Cardiac muscle cell (in vitro differentiated cells and primary cell): ENCODE measurements around the gene ARMC7. TPM values are rescaled to one million over a fixed set of nuclear protein-coding genes. Genes with fewer than 3 reads are reported as not detected.
A peak's percentile ranks its signal among the peaks of the same experiment; 100 is the strongest.
"Not testable (repeated sequence)": the region's sequence is repeated elsewhere in the genome, so short reads cannot be mapped to it uniquely, and the experiment has no call there.

Experiments
- DNase-seq, 2 donors: peaks; one replicate each; pipeline versions ENCODE4 v3.0.0 to v3.0.0-alpha.2; 2010 to 2017; ENCODE audit warnings: low read depth in 1 of 2, low spot score in 1 of 2
- H3K27ac ChIP-seq: fragments of 200-600 bp; sonication (generic); 2 replicates; pipeline ENCODE4 v1.5.1; 2016
- H3K27me3 ChIP-seq: fragments of 200-600 bp; sonication (generic); 2 replicates; pipeline ENCODE4 v1.6.0; 2016; ENCODE audit warnings: control low read depth
- H3K36me3 ChIP-seq: fragments of 200-600 bp; sonication (generic); 2 replicates; pipeline ENCODE4 v1.5.1; 2016; ENCODE audit warnings: control low read depth
- H3K4me1 ChIP-seq: fragments of 200-600 bp; sonication (generic); 2 replicates; pipeline ENCODE4 v1.8.1; 2017; ENCODE audit warnings: low read depth, mild to moderate bottlenecking, mixed run types
- H3K4me3 ChIP-seq: fragments of 200-600 bp; sonication (generic); 2 replicates; pipeline ENCODE4 v1.5.1; 2016; ENCODE audit warnings: mild to moderate bottlenecking
- H3K9me3 ChIP-seq: fragments of 200-600 bp; sonication (generic); 2 replicates; pipeline ENCODE4 v1.5.1; 2017; ENCODE audit warnings: low read depth, mild to moderate bottlenecking, control low read depth
- CTCF ChIP-seq: IDR thresholded peaks from 2 replicates; pipeline ENCODE4 v1.5.1; 2012; ENCODE audit warnings: low read depth, mild to moderate bottlenecking, low read length
- polyA plus RNA-seq: library from polyadenylated mRNA; unstranded; fragments of >200 nt; fragmentation: Nextera tagmentation; extraction: Ambion mirVana; gene quantifications from 2 replicates; pipeline ENCODE4 v1.2.1, GENCODE V29; 2016
- total RNA-seq: library from RNA; depleted of rRNA; stranded (reverse); fragments of >200 nt; gene quantifications from 2 replicates; pipeline ENCODE4 v1.2.3, GENCODE V29; 2016

Gene ARMC7
- total and polyA plus RNA-seq, 2 experiments from 2014 or later = 6.5 to 8.8 TPM

DNA sequence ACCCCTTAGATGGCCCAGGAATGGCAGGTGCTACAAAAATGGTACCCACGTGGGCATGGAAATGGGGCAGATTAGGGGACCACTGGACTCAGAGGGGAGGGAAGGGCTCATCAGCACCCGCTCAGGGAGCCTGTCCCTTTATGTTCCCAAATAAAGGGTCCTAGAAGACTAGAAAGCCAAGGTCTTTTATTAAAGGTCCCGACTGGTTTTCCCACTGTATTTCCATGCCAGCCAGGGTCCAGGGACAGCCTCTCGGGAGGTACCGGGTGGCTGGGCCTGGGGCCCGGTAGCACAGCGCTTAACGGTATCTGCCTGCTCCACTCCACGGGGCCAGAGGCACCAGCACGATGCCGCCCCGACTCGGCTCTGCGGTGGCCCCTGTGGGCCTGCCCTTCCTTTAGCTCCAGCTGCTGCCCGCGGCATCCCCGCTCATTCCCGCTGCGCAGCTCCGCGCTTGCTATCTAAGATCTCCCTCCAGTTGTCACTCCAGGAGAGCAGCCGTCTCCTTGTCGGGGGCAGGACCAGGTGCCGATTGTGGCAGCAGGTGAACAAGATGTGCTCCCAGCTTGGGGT is 20.4 kb downstream of the ARMC7 start:
- Histone ChIP-seq H3K27ac (peak overlapping the region; percentile 84), H3K4me1 (no peaks in the 10 kb centered on the region), H3K4me3 (peak overlapping the region; percentile 84), H3K36me3 (peaks cover 3% of the 10 kb centered on the region), H3K27me3 (no peaks in the 10 kb centered on the region), H3K9me3 (no peaks in the 10 kb centered on the region)
- no peak for TF ChIP-seq CTCF
- DNase-seq = no peak

GRCh38 chr17:75130632-75131277 is 21.0 kb downstream of the ARMC7 start:
- Histone ChIP-seq H3K4me1 (no peaks in the 10 kb centered on the region), H3K36me3 (peaks cover 3% of the 10 kb centered on the region), H3K4me3 (peak overlapping the region; percentile 84), H3K27ac (peak overlapping the region; percentile 84), H3K9me3 (no peaks in the 10 kb centered on the region), H3K27me3 (no peaks in the 10 kb centered on the region)
- peak; percentile 67 to 76 for DNase-seq
- peak; percentile 63 for TF ChIP-seq CTCF

- H3K4me3 ChIP-seq = peak within 1 kb of the TSS; percentile 84
- peak; percentile 71 for TF ChIP-seq CTCF
- H3K27me3 ChIP-seq = no peaks in the 10 kb centered on the region
- peaks cover 3% of the 10 kb centered on the region for H3K36me3 ChIP-seq
- no peaks in the 10 kb centered on the region for H3K9me3 ChIP-seq
- no peaks in the 10 kb centered on the region for H3K4me1 ChIP-seq
- peak; percentile 86 to 90 for DNase-seq
- H3K27ac ChIP-seq = peak within 1 kb of the TSS; percentile 84
These were observed 21.7 kb downstream of the ARMC7 start, which contains the start of gene NT5C for GRCh38 chr17:75131278-75132017. TSS of gene NT5C (minus strand) at chr17:75131742. CDS start at chr17:75131707, 35 bp downstream.

DNA sequence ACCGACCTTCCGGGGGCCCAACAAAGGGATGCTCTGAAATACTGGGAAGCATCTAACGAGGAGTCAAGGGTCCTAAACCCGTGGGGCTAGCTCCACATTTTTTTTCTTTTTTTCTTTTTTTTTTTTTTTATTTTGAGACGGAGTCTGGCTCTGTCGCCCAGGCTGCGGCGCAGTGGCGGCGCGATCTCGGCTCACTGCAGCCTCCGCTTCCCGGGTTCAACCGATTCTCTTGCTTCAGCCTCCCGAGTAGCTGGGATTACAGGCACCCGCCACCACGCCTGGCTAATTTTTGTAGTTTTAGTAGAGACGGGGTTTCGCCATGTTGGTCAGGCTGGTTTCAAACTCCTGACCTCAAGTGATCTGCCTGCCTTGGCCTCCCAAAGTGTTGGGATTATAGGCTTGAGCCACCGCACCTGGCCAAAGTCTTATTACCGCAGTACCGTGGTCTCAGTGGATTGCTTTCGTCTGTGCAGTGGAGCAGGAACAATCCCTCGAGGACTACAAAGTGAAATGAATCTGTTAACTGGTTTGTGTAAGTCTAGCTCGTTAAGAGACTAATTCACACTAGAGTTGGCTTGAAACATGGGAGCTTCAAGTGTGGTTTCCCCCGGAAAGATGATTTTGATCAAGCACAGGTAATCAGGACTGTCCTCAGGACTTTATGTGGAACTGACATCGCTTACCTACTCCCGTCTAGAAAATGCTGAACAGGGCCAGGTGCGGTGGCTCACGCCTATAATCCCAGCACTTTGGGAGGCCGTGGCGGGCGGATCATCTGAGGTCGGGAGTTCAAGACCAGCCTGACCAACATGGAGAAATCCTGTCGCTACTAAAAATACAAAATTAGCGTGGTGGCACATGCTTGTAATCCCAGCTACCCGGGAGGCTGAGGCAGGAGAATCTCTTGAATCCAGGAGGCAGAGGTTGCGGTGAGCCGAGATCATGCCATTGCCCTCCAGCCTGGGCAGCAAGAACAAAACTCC is 22.5 kb downstream of the ARMC7 start:
- H3K27ac ChIP-seq = peak overlapping the region; percentile 84
- H3K27me3 ChIP-seq, H3K36me3 ChIP-seq, H3K4me1 ChIP-seq, H3K9me3 ChIP-seq, DNase-seq: not testable (repeated sequence)
- H3K4me3 ChIP-seq = peak overlapping the region; percentile 84

DNA sequence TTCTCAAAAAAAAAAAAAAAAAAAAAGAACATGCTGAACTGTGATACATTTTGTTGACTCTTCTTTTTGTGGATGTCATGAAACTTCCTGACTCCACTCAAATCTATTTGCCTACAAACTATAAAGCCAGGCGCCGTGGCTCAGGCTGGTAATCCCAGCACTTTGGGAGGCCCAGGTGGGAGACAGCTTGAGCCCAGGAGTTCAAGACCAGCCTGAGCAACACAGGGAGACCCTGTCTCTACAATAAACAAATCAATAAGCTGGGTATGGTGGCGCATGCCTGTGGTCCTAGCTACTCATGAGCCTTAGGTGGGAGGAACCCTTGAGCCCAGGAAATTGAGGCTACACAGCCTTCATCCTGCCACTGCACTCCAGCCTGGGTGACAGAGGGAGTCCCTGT is 23.2 kb downstream of the ARMC7 start:
- no peak for DNase-seq
- Histone ChIP-seq H3K9me3 (no peaks in the 10 kb centered on the region), H3K4me3 (no peak overlapping the region), H3K4me1 (no peaks in the 10 kb centered on the region), H3K27ac (no peak overlapping the region), H3K27me3 (no peaks in the 10 kb centered on the region), H3K36me3 (peaks cover 3% of the 10 kb centered on the region)
- TF ChIP-seq CTCF = no peak

GRCh38 chr17:75133607-75134347 is 24.0 kb downstream of the ARMC7 start:
- H3K36me3 ChIP-seq, H3K27me3 ChIP-seq, H3K9me3 ChIP-seq, H3K4me1 ChIP-seq, H3K4me3 ChIP-seq, DNase-seq: not testable (repeated sequence)
- peak overlapping the region; percentile 17 for H3K27ac ChIP-seq
